Hepatocyte (in vitro differentiated cells): ENCODE data around the gene APOL1. TPM values are rescaled to one million over a fixed set of nuclear protein-coding genes. Genes with fewer than 3 reads are reported as not detected.
"Not testable (repeated sequence)": the region's sequence is repeated elsewhere in the genome, so short reads cannot be mapped to it uniquely, and the experiment has no call there.

Experiments used
- DNase-seq: peaks from one replicate; pipeline ENCODE4 v3.0.0-alpha.2; 2016; ENCODE audit warnings: low spot score
- H2AFZ ChIP-seq: fragments of 200-600 bp; sonication (generic); 2 replicates; pipeline ENCODE4 v1.6.0; 2016; ENCODE audit warnings: antibody characterized with exemption, mild to moderate bottlenecking
- H3K27ac ChIP-seq: fragments of 200-600 bp; sonication (generic); 2 replicates; pipeline ENCODE4 v1.5.1; 2016; ENCODE audit warnings: mild to moderate bottlenecking
- H3K27me3 ChIP-seq: fragments of 200-600 bp; sonication (generic); 2 replicates; pipeline ENCODE4 v1.6.1; 2016
- H3K36me3 ChIP-seq: fragments of 200-600 bp; sonication (generic); replicated peaks from 2 replicates; pipeline ENCODE4 v1.5.1; 2016; ENCODE audit warnings: low read depth; ENCODE audit not compliant: insufficient read depth
- H3K4me1 ChIP-seq: fragments of 200-600 bp; sonication (generic); 2 replicates; pipeline ENCODE4 v1.5.1; 2016; ENCODE audit warnings: mild to moderate bottlenecking, moderate library complexity; ENCODE audit not compliant: insufficient read depth
- H3K4me2 ChIP-seq: fragments of 200-600 bp; sonication (generic); 2 replicates; pipeline ENCODE4 v1.6.0; 2016
- H3K4me3 ChIP-seq: fragments of 200-600 bp; sonication (generic); 2 replicates; pipeline ENCODE4 v1.5.1; 2016; ENCODE audit warnings: mild to moderate bottlenecking
- H3K79me2 ChIP-seq: fragments of 200-600 bp; sonication (generic); 2 replicates; pipeline ENCODE4 v1.6.0; 2017; ENCODE audit warnings: mild to moderate bottlenecking
- H3K9me2 ChIP-seq: fragments of 200-600 bp; sonication (generic); replicated peaks from 2 replicates; pipeline ENCODE4 v1.6.0; 2017; ENCODE audit warnings: mild to moderate bottlenecking; ENCODE audit not compliant: insufficient read depth
- H3K9me3 ChIP-seq: fragments of 200-600 bp; sonication (generic); 2 replicates; pipeline ENCODE4 v1.5.1; 2016; ENCODE audit warnings: low read depth, mild to moderate bottlenecking
- H4K20me1 ChIP-seq: fragments of 200-600 bp; sonication (generic); 2 replicates; pipeline ENCODE4 v1.6.0; 2016; ENCODE audit warnings: mild to moderate bottlenecking; ENCODE audit not compliant: insufficient read depth, poor library complexity, severe bottlenecking
- CTCF ChIP-seq: fragments of 200-600 bp; sonication (generic); IDR thresholded peaks from 2 replicates; pipeline ENCODE4 v1.5.1; 2016; ENCODE audit warnings: antibody characterized with exemption, mild to moderate bottlenecking; ENCODE audit not compliant: poor library complexity
- EZH2 ChIP-seq: fragments of 200-600 bp; sonication (generic); IDR thresholded peaks from 2 replicates; pipeline ENCODE4 v1.6.1; 2016; ENCODE audit warnings: antibody characterized with exemption, mild to moderate bottlenecking, borderline replicate concordance
- EZH2phosphoT487 ChIP-seq: fragments of 200-600 bp; sonication (generic); IDR thresholded peaks from one replicate; pipeline ENCODE4 v1.6.1; 2018; ENCODE audit warnings: antibody characterized with exemption, mild to moderate bottlenecking, low read depth, moderate library complexity; ENCODE audit not compliant: unreplicated experiment, severe bottlenecking
- WGBS: methylation state at CpG from one replicate; pipeline ENCODE4 v1.1.6; 2016; ENCODE audit warnings: low lambda C conversion rate; ENCODE audit errors: missing lambda C conversion rate; 5-methylcytosine and 5-hydroxymethylcytosine counted together
- polyA plus RNA-seq: library from polyadenylated mRNA; unstranded; fragments of >200 nt; fragmentation: Nextera tagmentation; extraction: Ambion mirVana; gene quantifications from 2 replicates; pipeline ENCODE4 v1.2.1, GENCODE V29; 2016
- total RNA-seq: library from RNA; depleted of rRNA; stranded (reverse); fragments of >200 nt; gene quantifications from 2 replicates; pipeline ENCODE4 v1.2.3, GENCODE V29; 2014

APOL1 gene
- total and polyA plus RNA-seq, 2 experiments from 2014 or later = 6.4 to 7.3 TPM

- H3K27ac ChIP-seq = no peak overlapping the region
- no peak for TF ChIP-seq CTCF
- TF ChIP-seq EZH2 = no peak
- TF ChIP-seq EZH2phosphoT487 = no peak
- no peaks in the 10 kb centered on the region for H3K27me3 ChIP-seq
- no peaks in the 10 kb centered on the region for H3K79me2 ChIP-seq
- H3K4me2 ChIP-seq = no peak overlapping the region
- H3K4me1 ChIP-seq = no peaks in the 10 kb centered on the region
- whole genome bisulfite sequencing = 97% methylated on average over 4 of the region's 4 CpGs
- no peak overlapping the region for H3K4me3 ChIP-seq
- no peaks in the 10 kb centered on the region for H3K9me3 ChIP-seq
- no peak overlapping the region for H2AFZ ChIP-seq
- H4K20me1 ChIP-seq = no peaks in the 10 kb centered on the region
- DNase-seq = no peak
- no peaks in the 10 kb centered on the region for H3K9me2 ChIP-seq
- no peaks in the 10 kb centered on the region for H3K36me3 ChIP-seq
These were observed 14.1 kb downstream of the APOL1 start for GRCh38 chr22:36267058-36267457.

GRCh38 chr22:36267896-36268485 lies 15.1 kb downstream of the APOL1 start:
- TF ChIP-seq CTCF = no peak
- TF ChIP-seq EZH2 = no peak
- no peak for TF ChIP-seq EZH2phosphoT487
- Histone ChIP-seq H3K27me3 (no peaks in the 10 kb centered on the region), H3K27ac (no peak overlapping the region), H2AFZ (no peak overlapping the region), H3K9me3 (no peaks in the 10 kb centered on the region), H3K4me1 (no peaks in the 10 kb centered on the region), H3K9me2 (no peaks in the 10 kb centered on the region), H3K4me2 (no peak overlapping the region), H3K79me2 (no peaks in the 10 kb centered on the region), H4K20me1 (no peaks in the 10 kb centered on the region), H3K36me3 (no peaks in the 10 kb centered on the region), H3K4me3 (no peak overlapping the region)
- WGBS = 92% methylated on average over 11 of the region's 11 CpGs
- DNase-seq = no peak

GRCh38 chr22:36271231-36271630 lies 18.3 kb downstream of the APOL1 start:
- DNase-seq, H3K4me3 ChIP-seq, H3K4me2 ChIP-seq, H3K9me2 ChIP-seq, H3K27ac ChIP-seq, H4K20me1 ChIP-seq, H3K79me2 ChIP-seq, H3K36me3 ChIP-seq, H3K9me3 ChIP-seq, H3K27me3 ChIP-seq, H2AFZ ChIP-seq, H3K4me1 ChIP-seq: not testable (repeated sequence)
- WGBS = 74% methylated on average over 7 of the region's 7 CpGs

GRCh38 chr22:36271951-36272350 lies 19.0 kb downstream of the APOL1 start:
- H3K36me3 ChIP-seq, H4K20me1 ChIP-seq, H3K79me2 ChIP-seq, H3K4me2 ChIP-seq, H2AFZ ChIP-seq, H3K4me1 ChIP-seq, H3K27me3 ChIP-seq, H3K27ac ChIP-seq, DNase-seq, H3K4me3 ChIP-seq, H3K9me3 ChIP-seq, H3K9me2 ChIP-seq: not testable (repeated sequence)
- WGBS = 91% methylated on average over 5 of the region's 5 CpGs
